ENCODE data around the gene CTNND1.

DNA sequence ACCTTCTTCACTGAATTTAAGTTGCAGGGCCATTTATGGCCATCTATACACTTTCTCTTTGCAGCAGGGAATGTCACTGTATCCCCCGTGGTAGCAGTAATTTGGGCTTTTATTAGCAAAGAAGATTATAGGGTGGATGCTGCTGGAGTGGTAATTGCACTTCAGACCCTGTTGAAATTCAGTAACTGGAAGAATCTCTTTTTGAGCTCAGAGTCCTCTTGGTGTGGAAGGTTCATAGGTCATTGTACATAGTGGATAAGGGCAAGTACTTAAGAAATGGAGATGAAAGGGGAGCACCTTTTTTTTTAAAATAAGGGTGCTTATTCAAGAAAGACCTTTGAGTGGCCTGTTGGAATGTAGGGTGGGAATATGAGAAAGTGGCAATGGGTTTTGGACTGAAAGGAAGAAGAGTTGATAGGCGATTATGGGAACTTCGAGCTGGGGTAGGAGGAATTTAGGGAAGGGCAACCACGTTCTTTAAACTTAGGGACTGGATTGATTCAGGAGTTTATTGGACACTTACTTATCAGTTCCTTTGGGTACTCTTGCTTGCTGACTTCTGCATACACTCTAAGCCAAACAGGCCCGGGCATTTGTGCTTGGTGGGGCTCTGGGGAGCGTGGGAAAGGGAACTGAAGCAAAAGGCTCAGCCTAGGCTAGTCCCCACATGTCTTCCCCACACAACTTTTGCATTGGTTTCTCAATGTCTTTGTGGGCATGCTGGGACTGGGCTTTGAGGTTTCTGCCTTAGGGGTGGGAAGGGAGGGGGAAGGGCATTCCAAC lies 26.5 kb downstream of the CTNND1 start:
- TF ChIP-seq, protein P1, sequence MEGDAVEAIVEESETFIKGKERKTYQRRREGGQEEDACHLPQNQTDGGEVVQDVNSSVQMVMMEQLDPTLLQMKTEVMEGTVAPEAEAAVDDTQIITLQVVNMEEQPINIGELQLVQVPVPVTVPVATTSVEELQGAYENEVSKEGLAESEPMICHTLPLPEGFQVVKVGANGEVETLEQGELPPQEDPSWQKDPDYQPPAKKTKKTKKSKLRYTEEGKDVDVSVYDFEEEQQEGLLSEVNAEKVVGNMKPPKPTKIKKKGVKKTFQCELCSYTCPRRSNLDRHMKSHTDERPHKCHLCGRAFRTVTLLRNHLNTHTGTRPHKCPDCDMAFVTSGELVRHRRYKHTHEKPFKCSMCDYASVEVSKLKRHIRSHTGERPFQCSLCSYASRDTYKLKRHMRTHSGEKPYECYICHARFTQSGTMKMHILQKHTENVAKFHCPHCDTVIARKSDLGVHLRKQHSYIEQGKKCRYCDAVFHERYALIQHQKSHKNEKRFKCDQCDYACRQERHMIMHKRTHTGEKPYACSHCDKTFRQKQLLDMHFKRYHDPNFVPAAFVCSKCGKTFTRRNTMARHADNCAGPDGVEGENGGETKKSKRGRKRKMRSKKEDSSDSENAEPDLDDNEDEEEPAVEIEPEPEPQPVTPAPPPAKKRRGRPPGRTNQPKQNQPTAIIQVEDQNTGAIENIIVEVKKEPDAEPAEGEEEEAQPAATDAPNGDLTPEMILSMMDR (IDR thresholded peaks at IDR 0.05), result no peak
- no peak for TF ChIP-seq ZFX (IDR thresholded peaks at IDR 0.05; ENCODE audit: borderline replicate concordance)
